ENCODE measurements around the gene ITK. TPM values are rescaled to one million over a fixed set of nuclear protein-coding genes. Genes with fewer than 3 reads are reported as not detected.
"Not testable (repeated sequence)": the region's sequence is repeated elsewhere in the genome, so short reads cannot be mapped to it uniquely, and the experiment has no call there.

ITK gene
- total and polyA plus RNA-seq, 9 donors: 0.35 to 2.1 (median 1.5) TPM

GRCh38 chr5:157236423-157236822, 55.8 kb downstream of the ITK start:
- Histone ChIP-seq H3K36me3 (no peaks in the 10 kb centered on the region), H3K4me3 (no peak overlapping the region), H3K27me3 (no peaks in the 10 kb centered on the region), H3K9me3 (no peaks in the 10 kb centered on the region), H3K4me1 (ENCODE audit: insufficient read depth) (no peaks in the 10 kb centered on the region), H3K27ac (no peak overlapping the region)
- no peak for DNase-seq
- TF ChIP-seq EP300 (IDR thresholded peaks at IDR 0.05) (no peak), POLR2A (IDR thresholded peaks at IDR 0.05) (no peak), CTCF (IDR thresholded peaks at IDR 0.05) (no peak)
- intact Hi-C loops (cut with DNase I): no loop called here
- WGBS, 3 donors: 42 to 52% (median 49%) methylated on average over 3 of the region's 3 CpGs

GRCh38 chr5:157241483-157241882, 60.8 kb downstream of the ITK start:
- no peak for TF ChIP-seq EP300 (IDR thresholded peaks at IDR 0.05)
- TF ChIP-seq POLR2A (IDR thresholded peaks at IDR 0.05): no peak
- TF ChIP-seq CTCF (IDR thresholded peaks at IDR 0.05): no peak
- Histone ChIP-seq H3K27me3 (no peaks in the 10 kb centered on the region), H3K4me3 (no peak overlapping the region), H3K27ac (no peak overlapping the region), H3K9me3 (no peaks in the 10 kb centered on the region), H3K36me3 (no peaks in the 10 kb centered on the region), H3K4me1 (ENCODE audit: insufficient read depth) (no peaks in the 10 kb centered on the region)
- intact Hi-C loops (cut with DNase I): no loop called here
- DNase-seq: no peak
- 25 to 43% (median 41%) methylated on average over 4 of the region's 4 CpGs for WGBS, 3 donors

- 64 to 78% (median 67%) methylated on average over 7 of the region's 7 CpGs for WGBS, 3 donors
- H3K27ac ChIP-seq; H3K27me3 ChIP-seq; H3K9me3 ChIP-seq; intact Hi-C loops (cut with DNase I); H3K4me1 ChIP-seq (ENCODE audit: insufficient read depth); DNase-seq; H3K4me3 ChIP-seq; H3K36me3 ChIP-seq: not testable (repeated sequence)
Observed at GRCh38 chr5:157244704-157245103, 64.1 kb downstream of the ITK start.

GRCh38 chr5:157245476-157245875, 64.8 kb downstream of the ITK start:
- no peaks in the 10 kb centered on the region for H3K9me3 ChIP-seq
- no peaks in the 10 kb centered on the region for H3K4me1 ChIP-seq (ENCODE audit: insufficient read depth)
- H3K36me3 ChIP-seq: no peaks in the 10 kb centered on the region
- no peak overlapping the region for H3K4me3 ChIP-seq
- no peak overlapping the region for H3K27ac ChIP-seq
- 62 to 74% (median 71%) methylated on average over 4 of the region's 4 CpGs for WGBS, 3 donors
- intact Hi-C loops (cut with DNase I): no loop called here
- DNase-seq: no peak
- no peak for TF ChIP-seq EP300 (IDR thresholded peaks at IDR 0.05)
- H3K27me3 ChIP-seq: no peaks in the 10 kb centered on the region

GRCh38 chr5:157245886-157246285, 65.2 kb downstream of the ITK start:
- no peak for TF ChIP-seq CTCF (IDR thresholded peaks at IDR 0.05)
- no peak for TF ChIP-seq EP300 (IDR thresholded peaks at IDR 0.05)
- Histone ChIP-seq H3K4me1 (ENCODE audit: insufficient read depth) (no peaks in the 10 kb centered on the region), H3K27me3 (no peaks in the 10 kb centered on the region), H3K4me3 (no peak overlapping the region), H3K36me3 (no peaks in the 10 kb centered on the region), H3K9me3 (no peaks in the 10 kb centered on the region), H3K27ac (no peak overlapping the region)
- no peak for DNase-seq
- intact Hi-C loops (cut with DNase I): no loop called here
- 61 to 81% (median 61%) methylated on average over 4 of the region's 4 CpGs for WGBS, 3 donors

- no peaks in the 10 kb centered on the region for H3K9me3 ChIP-seq
- no peak overlapping the region for H3K27ac ChIP-seq
- intact Hi-C loops (cut with DNase I): no loop called here
- TF ChIP-seq CTCF (IDR thresholded peaks at IDR 0.05) (no peak), POLR2A (IDR thresholded peaks at IDR 0.05) (no peak)
- no peak overlapping the region for H3K4me3 ChIP-seq
- H3K36me3 ChIP-seq: no peaks in the 10 kb centered on the region
- H3K27me3 ChIP-seq: no peaks in the 10 kb centered on the region
- H3K4me1 ChIP-seq (ENCODE audit: insufficient read depth): no peaks in the 10 kb centered on the region
- DNase-seq: no peak
Observed at GRCh38 chr5:157247267-157247666, 66.6 kb downstream of the ITK start.
